Endodermal cell (in vitro differentiated cells): ENCODE measurements around the gene MEGF11. TPM values are rescaled to one million over a fixed set of nuclear protein-coding genes. Genes with fewer than 3 reads are reported as not detected.
A peak's percentile ranks its signal among the peaks of the same experiment; 100 is the strongest.

Source experiments
- DNase-seq: peaks from one replicate; pipeline ENCODE4 v3.0.0-alpha.2; 2017
- H3K27ac ChIP-seq: 2 replicates; pipeline ENCODE4 v1.5.1; 2013; ENCODE audit warnings: mild to moderate bottlenecking, low read depth, low read length, moderate library complexity
- H3K27me3 ChIP-seq: 2 replicates; pipeline ENCODE4 v1.6.1; 2013; ENCODE audit warnings: mild to moderate bottlenecking, low read length, moderate library complexity; ENCODE audit not compliant: insufficient read depth, control insufficient read depth, poor library complexity, severe bottlenecking
- H3K36me3 ChIP-seq: 2 replicates; pipeline ENCODE4 v1.7.0; 2013; ENCODE audit warnings: mild to moderate bottlenecking, low read length, moderate library complexity; ENCODE audit not compliant: control insufficient read depth, insufficient read depth
- H3K4me1 ChIP-seq: one replicate; pipeline ENCODE4 v1.7.0; 2013; ENCODE audit warnings: low read length; ENCODE audit not compliant: control insufficient read depth, insufficient read depth
- H3K4me3 ChIP-seq: 2 replicates; pipeline ENCODE4 v1.5.1; 2013; ENCODE audit warnings: mild to moderate bottlenecking, low read length, moderate library complexity
- H3K9ac ChIP-seq: 2 replicates; pipeline ENCODE4 v1.6.1; 2013; ENCODE audit warnings: mild to moderate bottlenecking, low read length, moderate library complexity; ENCODE audit not compliant: poor library complexity, severe bottlenecking; ENCODE audit errors: extremely low read depth
- H3K9me3 ChIP-seq: 2 replicates; pipeline ENCODE4 v1.6.1; 2013; ENCODE audit warnings: mild to moderate bottlenecking, low read length, moderate library complexity; ENCODE audit not compliant: control insufficient read depth
- H3K27ac Mint-ChIP-seq: 2 replicates; pipeline ENCODE4 v1.8.0; 2020; ENCODE audit warnings: mixed read lengths
- H3K27me3 Mint-ChIP-seq: 2 replicates; pipeline ENCODE4 v1.8.0; 2021; ENCODE audit warnings: mild to moderate bottlenecking, mixed read lengths; ENCODE audit not compliant: insufficient read depth
- H3K36me3 Mint-ChIP-seq: 2 replicates; pipeline ENCODE4 v1.8.0; 2020; ENCODE audit warnings: low read depth, mixed read lengths
- H3K4me1 Mint-ChIP-seq: 2 replicates; pipeline ENCODE4 v1.8.0; 2020; ENCODE audit warnings: mixed read lengths
- H3K4me3 Mint-ChIP-seq: 2 replicates; pipeline ENCODE4 v1.8.0; 2020; ENCODE audit warnings: mild to moderate bottlenecking, moderate library complexity, mixed read lengths
- H3K9me3 Mint-ChIP-seq: 2 replicates; pipeline ENCODE4 v1.8.0; 2020; ENCODE audit warnings: mild to moderate bottlenecking, mixed read lengths
- WGBS, 2 experiments: methylation state at CpG; one replicate each; pipeline versions ENCODE4 v1.1.5 to v1.1.7; 2013; ENCODE audit warnings: missing lambda C conversion rate in 2 of 2, mixed read lengths in 1 of 2; ENCODE audit not compliant: insufficient coverage in 1 of 2, insufficient read length in 1 of 2; 5-methylcytosine and 5-hydroxymethylcytosine counted together
- total RNA-seq, 2 donors: library from RNA; stranded (reverse); fragmentation: NEBNext Ultra II Directional in 1 of 2; extraction: Animal tissue kit (Norgen Biotek cat#: 25700) in 1 of 2; gene quantifications; 2 replicates in 1 of 2; 3 replicates in 1 of 2; pipeline ENCODE4 v1.2.1, GENCODE V29; 2021
- TF ChIP-seq, protein P1 (sequence below): fragments of 200-600 bp; sonication (generic); conservative IDR thresholded peaks from 2 replicates; pipeline ENCODE4 v1.5.0; 2021; ENCODE audit warnings: antibody characterized with exemption, mild to moderate bottlenecking

The MEGF11 gene
- total RNA-seq, 2 donors from 2014 or later = 0.73 to 1.2 TPM

DNA sequence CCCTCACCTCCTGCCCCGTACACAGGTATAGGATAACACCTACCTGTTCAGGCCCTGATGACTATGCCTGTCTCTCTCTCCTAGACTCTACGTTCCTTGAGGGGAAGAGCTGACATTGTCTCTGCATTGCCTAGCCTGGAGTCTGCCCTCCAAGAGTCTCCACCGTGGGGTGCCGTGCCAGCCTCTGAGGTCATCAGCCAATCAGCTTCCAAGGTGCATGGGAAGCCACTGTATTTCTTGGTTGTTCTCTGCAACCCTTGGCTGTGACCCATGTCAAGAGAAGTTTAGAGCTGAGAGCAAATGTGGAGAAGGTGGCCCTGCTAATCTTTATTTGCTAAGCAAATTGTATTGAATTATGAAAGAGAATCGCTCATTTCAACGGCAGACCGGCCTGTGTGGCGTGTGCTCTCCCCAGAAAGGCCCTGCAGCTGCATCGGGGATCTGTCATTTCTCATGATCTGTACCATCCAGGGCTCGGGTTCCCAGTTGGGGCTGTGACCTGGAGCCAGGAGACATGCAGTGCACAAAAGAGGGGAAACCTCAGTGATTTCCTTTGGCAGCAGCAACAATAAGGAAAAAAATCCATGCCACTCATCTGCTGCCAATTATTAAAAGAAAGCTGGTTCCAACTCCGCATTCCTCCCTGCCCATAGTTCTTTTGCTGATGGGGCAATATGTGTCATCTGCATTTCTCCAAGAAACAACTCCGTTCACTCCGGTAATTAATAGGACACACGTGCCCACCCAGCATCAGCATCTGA, 182.2 kb downstream of the MEGF11 start:
- Mint-ChIP-seq H3K9me3 (no peaks in the 10 kb centered on the region), H3K4me3 (no peak overlapping the region), H3K27ac (no peak overlapping the region), H3K36me3 (no peaks in the 10 kb centered on the region), H3K27me3 (peaks cover 8% of the 10 kb centered on the region), H3K4me1 (peaks cover 11% of the 10 kb centered on the region)
- H3K9me3 ChIP-seq = no peaks in the 10 kb centered on the region
- WGBS, 2 experiments = 90 to 92% methylated on average over 13 to 14 of the region's 14 CpGs
- TF ChIP-seq, protein P1, sequence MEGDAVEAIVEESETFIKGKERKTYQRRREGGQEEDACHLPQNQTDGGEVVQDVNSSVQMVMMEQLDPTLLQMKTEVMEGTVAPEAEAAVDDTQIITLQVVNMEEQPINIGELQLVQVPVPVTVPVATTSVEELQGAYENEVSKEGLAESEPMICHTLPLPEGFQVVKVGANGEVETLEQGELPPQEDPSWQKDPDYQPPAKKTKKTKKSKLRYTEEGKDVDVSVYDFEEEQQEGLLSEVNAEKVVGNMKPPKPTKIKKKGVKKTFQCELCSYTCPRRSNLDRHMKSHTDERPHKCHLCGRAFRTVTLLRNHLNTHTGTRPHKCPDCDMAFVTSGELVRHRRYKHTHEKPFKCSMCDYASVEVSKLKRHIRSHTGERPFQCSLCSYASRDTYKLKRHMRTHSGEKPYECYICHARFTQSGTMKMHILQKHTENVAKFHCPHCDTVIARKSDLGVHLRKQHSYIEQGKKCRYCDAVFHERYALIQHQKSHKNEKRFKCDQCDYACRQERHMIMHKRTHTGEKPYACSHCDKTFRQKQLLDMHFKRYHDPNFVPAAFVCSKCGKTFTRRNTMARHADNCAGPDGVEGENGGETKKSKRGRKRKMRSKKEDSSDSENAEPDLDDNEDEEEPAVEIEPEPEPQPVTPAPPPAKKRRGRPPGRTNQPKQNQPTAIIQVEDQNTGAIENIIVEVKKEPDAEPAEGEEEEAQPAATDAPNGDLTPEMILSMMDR = no peak
- H3K27me3 ChIP-seq = no peaks in the 10 kb centered on the region
- H3K4me3 ChIP-seq = no peak overlapping the region
- H3K4me1 ChIP-seq = no peaks in the 10 kb centered on the region
- H3K36me3 ChIP-seq = no peaks in the 10 kb centered on the region
- peak; percentile 36 for DNase-seq
- no peak overlapping the region for H3K27ac ChIP-seq
- no peak overlapping the region for H3K9ac ChIP-seq

DNA sequence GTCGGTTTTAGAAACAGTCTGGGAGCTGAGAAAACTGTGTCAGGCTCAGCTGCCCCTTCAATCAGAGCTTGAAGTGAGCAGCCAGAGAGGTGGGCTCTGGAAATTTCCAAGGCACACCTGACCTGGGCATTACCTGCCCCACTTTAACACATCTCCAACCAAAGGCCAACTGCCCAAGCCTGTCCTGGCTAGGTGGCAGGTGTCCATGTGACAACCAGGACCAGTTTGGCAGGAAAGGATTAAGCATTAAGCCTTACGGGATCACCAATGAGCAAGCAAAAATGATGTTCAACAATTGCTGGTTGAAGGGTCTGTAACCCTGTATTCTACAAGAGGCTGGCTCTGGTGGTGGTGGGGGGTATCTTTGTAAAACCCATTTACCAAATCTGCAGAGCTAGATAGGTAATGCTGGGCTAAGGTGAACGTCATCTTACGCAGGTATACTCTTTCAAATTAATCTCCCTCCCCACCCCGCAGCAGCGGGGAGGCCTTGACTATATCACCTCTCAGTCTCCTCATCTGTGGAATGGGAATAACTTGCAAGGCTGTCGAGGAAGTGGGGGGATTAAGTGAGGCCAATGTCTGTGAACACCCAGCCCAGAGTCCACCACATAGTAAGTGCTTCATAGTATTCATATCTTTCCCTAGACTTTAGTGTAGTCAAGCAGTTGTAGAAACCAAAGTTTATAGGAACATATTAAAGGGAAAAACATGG, 183.2 kb downstream of the MEGF11 start:
- Histone ChIP-seq H3K4me3 (no peak overlapping the region), H3K27me3 (no peaks in the 10 kb centered on the region), H3K27ac (no peak overlapping the region), H3K9ac (no peak overlapping the region), H3K36me3 (no peaks in the 10 kb centered on the region), H3K4me1 (no peaks in the 10 kb centered on the region), H3K9me3 (no peaks in the 10 kb centered on the region)
- TF ChIP-seq, protein P1 = no peak
- DNase-seq = no peak
- Mint-ChIP-seq H3K36me3 (no peaks in the 10 kb centered on the region), H3K27me3 (peaks cover 2% of the 10 kb centered on the region), H3K27ac (no peak overlapping the region), H3K4me1 (peaks cover 16% of the 10 kb centered on the region), H3K4me3 (no peak overlapping the region), H3K9me3 (no peaks in the 10 kb centered on the region)
- 94 to 100% methylated on average over 1 to 7 of the region's 7 CpGs for WGBS, 2 experiments

DNA sequence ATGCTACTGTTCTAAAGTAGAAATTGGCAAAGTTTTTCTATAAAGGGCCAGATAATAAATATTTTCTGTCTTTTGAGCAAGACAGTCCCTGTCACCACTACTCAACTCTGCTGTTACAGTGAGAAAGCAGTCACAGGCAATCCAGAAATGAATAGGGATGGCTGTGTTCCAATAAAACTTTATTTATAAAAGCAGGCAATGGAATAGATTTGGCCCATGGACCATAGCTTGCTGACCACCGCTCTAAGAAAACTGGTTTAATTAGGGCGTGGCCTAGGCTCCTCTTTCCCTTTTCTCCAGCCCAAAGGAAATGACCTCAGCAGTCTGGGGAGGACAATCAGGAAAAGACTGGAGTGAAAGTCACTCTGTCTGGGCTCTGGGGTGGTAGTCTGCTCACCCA, 183.8 kb downstream of the MEGF11 start:
- H3K27me3 ChIP-seq = no peaks in the 10 kb centered on the region
- no peak overlapping the region for H3K27ac ChIP-seq
- Mint-ChIP-seq H3K9me3 (no peaks in the 10 kb centered on the region), H3K27me3 (peaks cover 2% of the 10 kb centered on the region), H3K4me1 (peaks cover 22% of the 10 kb centered on the region), H3K36me3 (no peaks in the 10 kb centered on the region), H3K4me3 (no peak overlapping the region), H3K27ac (no peak overlapping the region)
- TF ChIP-seq, protein P1 = no peak
- H3K9me3 ChIP-seq = no peaks in the 10 kb centered on the region
- no peak overlapping the region for H3K9ac ChIP-seq
- 64 to 70% methylated on average over 2 of the region's 2 CpGs for WGBS, 2 experiments
- no peak overlapping the region for H3K4me3 ChIP-seq
- no peaks in the 10 kb centered on the region for H3K4me1 ChIP-seq
- no peaks in the 10 kb centered on the region for H3K36me3 ChIP-seq
- peak; percentile 40 for DNase-seq
